HepG2 (cell line): ENCODE results near the gene AK6. TPM values are rescaled to one million over a fixed set of nuclear protein-coding genes. Genes with fewer than 3 reads are reported as not detected.
A peak's percentile ranks its signal among the peaks of the same experiment; 100 is the strongest.

Source experiments
- AGO2 ChIP-seq: fragments of 200-400 bp; formaldehyde crosslinking; optimal IDR thresholded peaks from 2 replicates; pipeline ENCODE3; 2017; ENCODE audit warnings: mild to moderate bottlenecking, low read depth, low read length, moderate library complexity
- HHEX ChIP-seq: IDR thresholded peaks from 2 replicates; pipeline ENCODE4 v1.6.1; 2016; ENCODE audit warnings: control low read depth
- HMG20B ChIP-seq: conservative IDR thresholded peaks from 2 replicates; pipeline ENCODE4 v1.6.1; 2016; ENCODE audit warnings: missing genetic modification reagents, missing compliant biosample characterization
- HOXD1 ChIP-seq: sonication (generic); formaldehyde crosslinking; IDR thresholded peaks from 2 replicates; pipeline ENCODE4 v1.5.0; 2020; ENCODE audit warnings: missing genetic modification reagents
- KLF6 ChIP-seq: IDR thresholded peaks from 2 replicates; pipeline ENCODE4 v1.8.0; 2016; ENCODE audit warnings: missing biosample characterization, missing genetic modification reagents
- MED13 ChIP-seq: sonication (generic); formaldehyde crosslinking; IDR thresholded peaks from 2 replicates; pipeline ENCODE4 v1.5.0; 2020; ENCODE audit warnings: missing genetic modification reagents
- MXI1 ChIP-seq: IDR thresholded peaks from 3 replicates; pipeline ENCODE4 v1.6.1; 2012; ENCODE audit warnings: low read depth, low read length, inconsistent platforms, borderline replicate concordance
- NBN ChIP-seq: fragments of 450-650 bp; conservative IDR thresholded peaks from 2 replicates; pipeline ENCODE4 v1.6.1; 2017
- SALL1 ChIP-seq: sonication (generic); formaldehyde crosslinking; IDR thresholded peaks from 2 replicates; pipeline ENCODE4 v1.8.0; 2022; ENCODE audit warnings: mild to moderate bottlenecking, missing genetic modification reagents
- ZC3H13 ChIP-seq: sonication (generic); formaldehyde crosslinking; IDR thresholded peaks from 2 replicates; pipeline ENCODE4 v1.8.1; 2023; ENCODE audit warnings: mild to moderate bottlenecking, missing genetic modification reagents, moderate library complexity
- ZNF136 ChIP-seq: sonication (generic); formaldehyde crosslinking; IDR thresholded peaks from 2 replicates; pipeline ENCODE4 v1.8.1; 2022; ENCODE audit warnings: low read depth, mild to moderate bottlenecking, moderate library complexity, missing genetic modification reagents
- ZNF441 ChIP-seq: sonication (generic); formaldehyde crosslinking; IDR thresholded peaks from 2 replicates; pipeline ENCODE4 v1.7.0; 2021; ENCODE audit warnings: missing genetic modification reagents, borderline replicate concordance
- ZNF737 ChIP-seq: sonication (generic); formaldehyde crosslinking; IDR thresholded peaks from 2 replicates; pipeline ENCODE4 v1.5.0; 2020; ENCODE audit warnings: missing genetic modification reagents, mild to moderate bottlenecking, borderline replicate concordance
- ZNF883 ChIP-seq: sonication (generic); formaldehyde crosslinking; IDR thresholded peaks from 2 replicates; pipeline ENCODE4 v1.5.1; 2020; ENCODE audit warnings: mild to moderate bottlenecking, missing genetic modification reagents; ENCODE audit errors: not compliant biosample characterization
- polyA plus RNA-seq, 8 experiments: library from polyadenylated mRNA; depleted of rRNA in 3 of 8; stranded (reverse) in 7 of 8; unstranded in 1 of 8; fragments of >200 nt; fragmentation: Illumina TruSeq in 4 of 8; extraction: Trizol in 4 of 8; gene quantifications; 2 replicates each; pipeline versions ENCODE4 v1.2.1 to v1.2.3, GENCODE V29; 2011 to 2016; ENCODE audit warnings: low read depth in 4 of 8, missing spikeins in 1 of 8, mixed read lengths in 1 of 8; ENCODE audit not compliant: insufficient read depth in 1 of 8
- total RNA-seq, 5 experiments: library from RNA; depleted of rRNA; stranded (reverse); fragments of >200 nt; fragmentation: Illumina TruSeq; extraction: Trizol; gene quantifications; 2 replicates each; pipeline ENCODE4 v1.2.3, GENCODE V29; 2016; ENCODE audit warnings: low read depth in 1 of 5
- TF ChIP-seq, protein P1 (sequence below): sonication (generic); formaldehyde crosslinking; IDR thresholded peaks from 2 replicates; pipeline ENCODE4 v1.5.0; 2020; ENCODE audit warnings: missing genetic modification reagents
- TF ChIP-seq, protein P2 (sequence below): sonication (generic); formaldehyde crosslinking; IDR thresholded peaks from 2 replicates; pipeline ENCODE4 v1.4.0; 2020; ENCODE audit warnings: mild to moderate bottlenecking, missing genetic modification reagents, borderline replicate concordance
- TF ChIP-seq, protein P3 (sequence below): IDR thresholded peaks from 2 replicates; pipeline ENCODE4 v1.6.1; 2016; ENCODE audit warnings: low read depth, borderline replicate concordance
- TF ChIP-seq, protein P4 (sequence below): sonication (generic); formaldehyde crosslinking; IDR thresholded peaks from 2 replicates; pipeline ENCODE4 v1.4.0; 2020; ENCODE audit warnings: mild to moderate bottlenecking, missing genetic modification reagents
- TF ChIP-seq, protein P5 (sequence below): sonication (generic); formaldehyde crosslinking; IDR thresholded peaks from 2 replicates; pipeline ENCODE4 v1.4.0; 2020; ENCODE audit warnings: missing genetic modification reagents, borderline replicate concordance

The AK6 gene
- total and polyA plus RNA-seq, 2 of the 13 experiments (the other 11 are each of a cell fraction or from before 2014, with no cell fraction given), result 31.1 to 77.2 TPM

DNA sequence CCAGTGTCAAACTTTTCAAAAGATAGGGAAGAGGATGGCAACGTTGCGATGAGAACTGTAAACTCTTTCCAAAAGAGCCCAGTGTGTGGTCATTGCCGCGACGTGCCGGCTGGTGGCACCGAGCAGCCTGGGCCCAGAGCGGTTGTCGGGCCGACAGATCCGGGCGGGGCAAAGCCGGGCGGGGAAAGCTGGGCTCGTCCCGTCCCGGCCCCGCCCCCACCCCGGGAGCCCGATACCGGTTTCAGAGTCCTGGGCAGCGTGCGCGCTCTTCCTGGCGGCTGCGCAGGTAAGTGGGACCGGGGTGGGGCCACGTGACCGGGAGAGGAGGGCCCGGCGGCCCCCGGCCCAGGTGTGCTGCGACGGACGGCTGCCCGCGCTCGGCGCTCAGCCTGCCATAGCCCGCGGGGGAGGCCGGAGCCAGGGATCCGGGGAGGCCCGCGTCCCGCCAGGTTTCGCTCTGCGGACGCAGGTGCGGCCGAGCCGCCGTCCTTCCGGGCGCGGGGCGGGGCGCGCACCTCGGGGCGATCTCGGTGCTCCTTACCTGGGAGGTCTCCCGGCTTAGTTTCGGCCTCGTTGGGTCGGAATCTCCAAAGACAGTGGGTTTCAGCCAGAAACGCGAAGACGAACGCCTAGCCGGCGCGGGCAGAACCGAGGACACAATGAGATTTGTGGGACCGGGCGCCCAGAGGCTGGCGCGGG lies 45.7 kb upstream of the AK6 start, which contains the start of gene MARVELD2 (continued):
- TF ChIP-seq AGO2 (peak; percentile 96), MXI1 (peak; percentile 66; the same call in 1 of the 3 replicates), HMG20B (CRISPR knock-in tag) (no peak), MED13 (CRISPR knock-in tag) (no peak), KLF6 (CRISPR knock-in tag) (peak; percentile 40; the same call in 1 of the 2 replicates), ZNF136 (no peak), NBN (no peak), ZNF737 (CRISPR knock-in tag) (no peak), HOXD1 (CRISPR knock-in tag) (no peak), ZC3H13 (CRISPR knock-in tag) (peak; percentile 91), HHEX (CRISPR knock-in tag) (no peak), SALL1 (CRISPR knock-in tag) (peak; percentile 87), ZNF441 (peak; percentile 68; the same call in 1 of the 2 replicates), ZNF883 (CRISPR knock-in tag) (no peak)
- TF ChIP-seq, protein P1, sequence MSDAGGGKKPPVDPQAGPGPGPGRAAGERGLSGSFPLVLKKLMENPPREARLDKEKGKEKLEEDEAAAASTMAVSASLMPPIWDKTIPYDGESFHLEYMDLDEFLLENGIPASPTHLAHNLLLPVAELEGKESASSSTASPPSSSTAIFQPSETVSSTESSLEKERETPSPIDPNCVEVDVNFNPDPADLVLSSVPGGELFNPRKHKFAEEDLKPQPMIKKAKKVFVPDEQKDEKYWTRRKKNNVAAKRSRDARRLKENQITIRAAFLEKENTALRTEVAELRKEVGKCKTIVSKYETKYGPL (CRISPR knock-in tag), result no peak
- TF ChIP-seq, protein P2, sequence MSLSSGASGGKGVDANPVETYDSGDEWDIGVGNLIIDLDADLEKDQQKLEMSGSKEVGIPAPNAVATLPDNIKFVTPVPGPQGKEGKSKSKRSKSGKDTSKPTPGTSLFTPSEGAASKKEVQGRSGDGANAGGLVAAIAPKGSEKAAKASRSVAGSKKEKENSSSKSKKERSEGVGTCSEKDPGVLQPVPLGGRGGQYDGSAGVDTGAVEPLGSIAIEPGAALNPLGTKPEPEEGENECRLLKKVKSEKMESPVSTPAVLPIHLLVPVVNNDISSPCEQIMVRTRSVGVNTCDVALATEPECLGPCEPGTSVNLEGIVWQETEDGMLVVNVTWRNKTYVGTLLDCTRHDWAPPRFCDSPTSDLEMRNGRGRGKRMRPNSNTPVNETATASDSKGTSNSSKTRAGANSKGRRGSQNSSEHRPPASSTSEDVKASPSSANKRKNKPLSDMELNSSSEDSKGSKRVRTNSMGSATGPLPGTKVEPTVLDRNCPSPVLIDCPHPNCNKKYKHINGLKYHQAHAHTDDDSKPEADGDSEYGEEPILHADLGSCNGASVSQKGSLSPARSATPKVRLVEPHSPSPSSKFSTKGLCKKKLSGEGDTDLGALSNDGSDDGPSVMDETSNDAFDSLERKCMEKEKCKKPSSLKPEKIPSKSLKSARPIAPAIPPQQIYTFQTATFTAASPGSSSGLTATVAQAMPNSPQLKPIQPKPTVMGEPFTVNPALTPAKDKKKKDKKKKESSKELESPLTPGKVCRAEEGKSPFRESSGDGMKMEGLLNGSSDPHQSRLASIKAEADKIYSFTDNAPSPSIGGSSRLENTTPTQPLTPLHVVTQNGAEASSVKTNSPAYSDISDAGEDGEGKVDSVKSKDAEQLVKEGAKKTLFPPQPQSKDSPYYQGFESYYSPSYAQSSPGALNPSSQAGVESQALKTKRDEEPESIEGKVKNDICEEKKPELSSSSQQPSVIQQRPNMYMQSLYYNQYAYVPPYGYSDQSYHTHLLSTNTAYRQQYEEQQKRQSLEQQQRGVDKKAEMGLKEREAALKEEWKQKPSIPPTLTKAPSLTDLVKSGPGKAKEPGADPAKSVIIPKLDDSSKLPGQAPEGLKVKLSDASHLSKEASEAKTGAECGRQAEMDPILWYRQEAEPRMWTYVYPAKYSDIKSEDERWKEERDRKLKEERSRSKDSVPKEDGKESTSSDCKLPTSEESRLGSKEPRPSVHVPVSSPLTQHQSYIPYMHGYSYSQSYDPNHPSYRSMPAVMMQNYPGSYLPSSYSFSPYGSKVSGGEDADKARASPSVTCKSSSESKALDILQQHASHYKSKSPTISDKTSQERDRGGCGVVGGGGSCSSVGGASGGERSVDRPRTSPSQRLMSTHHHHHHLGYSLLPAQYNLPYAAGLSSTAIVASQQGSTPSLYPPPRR, result no peak
- TF ChIP-seq, protein P3, sequence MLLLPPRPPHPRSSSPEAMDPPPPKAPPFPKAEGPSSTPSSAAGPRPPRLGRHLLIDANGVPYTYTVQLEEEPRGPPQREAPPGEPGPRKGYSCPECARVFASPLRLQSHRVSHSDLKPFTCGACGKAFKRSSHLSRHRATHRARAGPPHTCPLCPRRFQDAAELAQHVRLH (CRISPR knock-in tag), result no peak; the same call in 1 of the 2 replicates
- TF ChIP-seq, protein P4, sequence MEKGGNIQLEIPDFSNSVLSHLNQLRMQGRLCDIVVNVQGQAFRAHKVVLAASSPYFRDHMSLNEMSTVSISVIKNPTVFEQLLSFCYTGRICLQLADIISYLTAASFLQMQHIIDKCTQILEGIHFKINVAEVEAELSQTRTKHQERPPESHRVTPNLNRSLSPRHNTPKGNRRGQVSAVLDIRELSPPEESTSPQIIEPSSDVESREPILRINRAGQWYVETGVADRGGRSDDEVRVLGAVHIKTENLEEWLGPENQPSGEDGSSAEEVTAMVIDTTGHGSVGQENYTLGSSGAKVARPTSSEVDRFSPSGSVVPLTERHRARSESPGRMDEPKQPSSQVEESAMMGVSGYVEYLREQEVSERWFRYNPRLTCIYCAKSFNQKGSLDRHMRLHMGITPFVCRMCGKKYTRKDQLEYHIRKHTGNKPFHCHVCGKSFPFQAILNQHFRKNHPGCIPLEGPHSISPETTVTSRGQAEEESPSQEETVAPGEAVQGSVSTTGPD (CRISPR knock-in tag), result no peak
- TF ChIP-seq, protein P5, sequence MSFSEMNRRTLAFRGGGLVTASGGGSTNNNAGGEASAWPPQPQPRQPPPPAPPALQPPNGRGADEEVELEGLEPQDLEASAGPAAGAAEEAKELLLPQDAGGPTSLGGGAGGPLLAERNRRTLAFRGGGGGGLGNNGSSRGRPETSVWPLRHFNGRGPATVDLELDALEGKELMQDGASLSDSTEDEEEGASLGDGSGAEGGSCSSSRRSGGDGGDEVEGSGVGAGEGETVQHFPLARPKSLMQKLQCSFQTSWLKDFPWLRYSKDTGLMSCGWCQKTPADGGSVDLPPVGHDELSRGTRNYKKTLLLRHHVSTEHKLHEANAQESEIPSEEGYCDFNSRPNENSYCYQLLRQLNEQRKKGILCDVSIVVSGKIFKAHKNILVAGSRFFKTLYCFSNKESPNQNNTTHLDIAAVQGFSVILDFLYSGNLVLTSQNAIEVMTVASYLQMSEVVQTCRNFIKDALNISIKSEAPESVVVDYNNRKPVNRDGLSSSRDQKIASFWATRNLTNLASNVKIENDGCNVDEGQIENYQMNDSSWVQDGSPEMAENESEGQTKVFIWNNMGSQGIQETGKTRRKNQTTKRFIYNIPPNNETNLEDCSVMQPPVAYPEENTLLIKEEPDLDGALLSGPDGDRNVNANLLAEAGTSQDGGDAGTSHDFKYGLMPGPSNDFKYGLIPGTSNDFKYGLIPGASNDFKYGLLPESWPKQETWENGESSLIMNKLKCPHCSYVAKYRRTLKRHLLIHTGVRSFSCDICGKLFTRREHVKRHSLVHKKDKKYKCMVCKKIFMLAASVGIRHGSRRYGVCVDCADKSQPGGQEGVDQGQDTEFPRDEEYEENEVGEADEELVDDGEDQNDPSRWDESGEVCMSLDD (CRISPR knock-in tag), result no peak
